Adipocyte (in vitro differentiated cells): ENCODE measurements around the gene PRR5.
A peak's percentile ranks its signal among the peaks of the same experiment; 100 is the strongest.
"Not testable (repeated sequence)": the region's sequence is repeated elsewhere in the genome, so short reads cannot be mapped to it uniquely, and the experiment has no call there.

ENCODE experiments used
- DNase-seq: peaks from one replicate; pipeline ENCODE4 v3.0.0-alpha.2; 2015; ENCODE audit warnings: low read depth
- H3K27me3 ChIP-seq: replicated peaks from 2 replicates; pipeline ENCODE4 v1.7.0; 2013; ENCODE audit warnings: mild to moderate bottlenecking, low read length, moderate library complexity; ENCODE audit not compliant: control insufficient read depth, insufficient read depth
- H3K36me3 ChIP-seq: 2 replicates; pipeline ENCODE4 v1.7.0; 2013; ENCODE audit warnings: low read length, mild to moderate bottlenecking, moderate library complexity; ENCODE audit not compliant: control insufficient read depth, insufficient read depth, severe bottlenecking
- H3K4me1 ChIP-seq: 2 replicates; pipeline ENCODE4 v1.7.0; 2013; ENCODE audit warnings: mild to moderate bottlenecking, low read length, moderate library complexity; ENCODE audit not compliant: control insufficient read depth, insufficient read depth
- H3K4me3 ChIP-seq: 2 replicates; pipeline ENCODE4 v1.7.0; 2013; ENCODE audit warnings: mild to moderate bottlenecking, low read length, moderate library complexity
- H3K9ac ChIP-seq: 2 replicates; pipeline ENCODE4 v1.7.0; 2013; ENCODE audit warnings: mild to moderate bottlenecking, low read length, moderate library complexity
- H3K9me3 ChIP-seq: 2 replicates; pipeline ENCODE4 v1.7.0; 2013; ENCODE audit warnings: mild to moderate bottlenecking, low read length, moderate library complexity; ENCODE audit not compliant: control insufficient read depth

The PRR5 gene

GRCh38 chr22:44701824-44702478 is at the start of gene PRR5:
Gene PRR5 (plus strand): TSS chr22:44702204. CDS start chr22:44702475, 271 bp downstream.
- Histone ChIP-seq H3K4me1 (peaks cover 41% of the 10 kb centered on the region), H3K36me3 (no peaks in the 10 kb centered on the region), H3K9ac (peak within 1 kb of the TSS; percentile 75), H3K9me3 (no peaks in the 10 kb centered on the region), H3K4me3 (peak within 1 kb of the TSS; percentile 80), H3K27me3 (no peaks in the 10 kb centered on the region)
- DNase-seq: peak; percentile 93

GRCh38 chr22:44652866-44653265 is 49.1 kb upstream of the PRR5 start:
- H3K27me3 ChIP-seq, H3K4me3 ChIP-seq, H3K9ac ChIP-seq, DNase-seq, H3K9me3 ChIP-seq, H3K36me3 ChIP-seq: not testable (repeated sequence)
- H3K4me1 ChIP-seq: peaks cover 13% of the 10 kb centered on the region

- Histone ChIP-seq H3K9me3 (no peaks in the 10 kb centered on the region), H3K27me3 (no peaks in the 10 kb centered on the region), H3K4me3 (no peak overlapping the region), H3K9ac (peak overlapping the region; percentile 29), H3K36me3 (no peaks in the 10 kb centered on the region), H3K4me1 (peaks cover 25% of the 10 kb centered on the region)
- peak; percentile 93 for DNase-seq
Measured at GRCh38 chr22:44658311-44658953, 43.6 kb upstream of the PRR5 start.

- Histone ChIP-seq H3K36me3 (no peaks in the 10 kb centered on the region), H3K9me3 (no peaks in the 10 kb centered on the region), H3K4me3 (no peak overlapping the region), H3K4me1 (peaks cover 27% of the 10 kb centered on the region), H3K9ac (peak overlapping the region; percentile 58), H3K27me3 (no peaks in the 10 kb centered on the region)
- DNase-seq: peak; percentile 55
Measured at GRCh38 chr22:44659140-44659539, 42.9 kb upstream of the PRR5 start.

- DNase-seq: no peak
- Histone ChIP-seq H3K9me3 (no peaks in the 10 kb centered on the region), H3K27me3 (no peaks in the 10 kb centered on the region), H3K9ac (no peak overlapping the region), H3K36me3 (no peaks in the 10 kb centered on the region), H3K4me1 (peaks cover 35% of the 10 kb centered on the region), H3K4me3 (no peak overlapping the region)
Measured at GRCh38 chr22:44660051-44660830, 41.8 kb upstream of the PRR5 start.

- Histone ChIP-seq H3K36me3 (no peaks in the 10 kb centered on the region), H3K9me3 (no peaks in the 10 kb centered on the region), H3K27me3 (no peaks in the 10 kb centered on the region), H3K4me3 (no peak overlapping the region), H3K9ac (no peak overlapping the region), H3K4me1 (peaks cover 41% of the 10 kb centered on the region)
- peak; percentile 29 for DNase-seq
Measured at GRCh38 chr22:44661070-44661469, 40.9 kb upstream of the PRR5 start.

- no peak for DNase-seq
- H3K27me3 ChIP-seq: no peaks in the 10 kb centered on the region
- H3K4me1 ChIP-seq: peaks cover 49% of the 10 kb centered on the region
Measured at GRCh38 chr22:44661659-44662569, 40.1 kb upstream of the PRR5 start.

GRCh38 chr22:44663256-44663999 is 38.6 kb upstream of the PRR5 start:
- Histone ChIP-seq H3K4me3 (no peak overlapping the region), H3K27me3 (no peaks in the 10 kb centered on the region), H3K36me3 (no peaks in the 10 kb centered on the region), H3K4me1 (peaks cover 50% of the 10 kb centered on the region), H3K9ac (no peak overlapping the region), H3K9me3 (no peaks in the 10 kb centered on the region)
- DNase-seq: no peak

More at GRCh38 chr22:44661659-44662569, 40.1 kb upstream of the PRR5 start:
- Histone ChIP-seq H3K36me3 (no peaks in the 10 kb centered on the region), H3K9ac (no peak overlapping the region), H3K4me3 (no peak overlapping the region), H3K9me3 (no peaks in the 10 kb centered on the region)

GRCh38 chr22:44664149-44664548 is 37.9 kb upstream of the PRR5 start:
- H3K4me1 ChIP-seq: peaks cover 44% of the 10 kb centered on the region
- no peaks in the 10 kb centered on the region for H3K9me3 ChIP-seq
- H3K36me3 ChIP-seq: no peaks in the 10 kb centered on the region
- H3K9ac ChIP-seq: peak overlapping the region; percentile 41
- peak; percentile 61 for DNase-seq
- H3K27me3 ChIP-seq: no peaks in the 10 kb centered on the region
- H3K4me3 ChIP-seq: no peak overlapping the region

- DNase-seq: no peak
- H3K4me3 ChIP-seq: no peak overlapping the region
Measured at GRCh38 chr22:44665115-44665514, 36.9 kb upstream of the PRR5 start.

More at GRCh38 chr22:44665115-44665514, 36.9 kb upstream of the PRR5 start:
- Histone ChIP-seq H3K4me1 (peaks cover 47% of the 10 kb centered on the region), H3K9me3 (no peaks in the 10 kb centered on the region), H3K9ac (no peak overlapping the region), H3K27me3 (no peaks in the 10 kb centered on the region), H3K36me3 (no peaks in the 10 kb centered on the region)
